ENCODE results near the gene XDH.

The XDH gene

DNA sequence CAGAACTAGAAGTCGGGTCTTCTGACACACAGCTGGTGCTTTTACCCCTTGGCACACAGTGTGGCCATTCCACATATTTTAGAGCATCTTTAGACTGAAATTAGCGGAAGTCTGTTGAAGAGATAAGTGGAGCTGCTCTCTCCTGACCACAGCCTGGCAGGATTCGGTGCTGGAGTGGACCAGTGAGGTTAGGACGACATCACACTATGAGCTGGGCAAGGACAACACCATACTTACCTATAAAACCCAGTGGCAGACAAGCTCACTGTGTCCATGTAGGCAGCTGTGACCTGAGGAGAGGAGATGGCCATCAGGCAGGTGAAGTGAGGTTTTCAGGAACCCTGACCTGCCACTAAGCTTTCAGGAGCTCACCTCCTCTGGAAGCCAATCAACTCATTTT, 70.1 kb downstream of the XDH start:
- no peak for DNase-seq (ENCODE audit: low read depth)
- TF ChIP-seq, protein P1, sequence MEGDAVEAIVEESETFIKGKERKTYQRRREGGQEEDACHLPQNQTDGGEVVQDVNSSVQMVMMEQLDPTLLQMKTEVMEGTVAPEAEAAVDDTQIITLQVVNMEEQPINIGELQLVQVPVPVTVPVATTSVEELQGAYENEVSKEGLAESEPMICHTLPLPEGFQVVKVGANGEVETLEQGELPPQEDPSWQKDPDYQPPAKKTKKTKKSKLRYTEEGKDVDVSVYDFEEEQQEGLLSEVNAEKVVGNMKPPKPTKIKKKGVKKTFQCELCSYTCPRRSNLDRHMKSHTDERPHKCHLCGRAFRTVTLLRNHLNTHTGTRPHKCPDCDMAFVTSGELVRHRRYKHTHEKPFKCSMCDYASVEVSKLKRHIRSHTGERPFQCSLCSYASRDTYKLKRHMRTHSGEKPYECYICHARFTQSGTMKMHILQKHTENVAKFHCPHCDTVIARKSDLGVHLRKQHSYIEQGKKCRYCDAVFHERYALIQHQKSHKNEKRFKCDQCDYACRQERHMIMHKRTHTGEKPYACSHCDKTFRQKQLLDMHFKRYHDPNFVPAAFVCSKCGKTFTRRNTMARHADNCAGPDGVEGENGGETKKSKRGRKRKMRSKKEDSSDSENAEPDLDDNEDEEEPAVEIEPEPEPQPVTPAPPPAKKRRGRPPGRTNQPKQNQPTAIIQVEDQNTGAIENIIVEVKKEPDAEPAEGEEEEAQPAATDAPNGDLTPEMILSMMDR (conservative IDR thresholded peaks at IDR 0.05; ENCODE audit: control insufficient read depth, insufficient read depth, low read depth, low read length) = no peak
- no peak overlapping the region for H3K4me3 ChIP-seq (ENCODE audit: control insufficient read depth, low read depth, low read length)

DNA sequence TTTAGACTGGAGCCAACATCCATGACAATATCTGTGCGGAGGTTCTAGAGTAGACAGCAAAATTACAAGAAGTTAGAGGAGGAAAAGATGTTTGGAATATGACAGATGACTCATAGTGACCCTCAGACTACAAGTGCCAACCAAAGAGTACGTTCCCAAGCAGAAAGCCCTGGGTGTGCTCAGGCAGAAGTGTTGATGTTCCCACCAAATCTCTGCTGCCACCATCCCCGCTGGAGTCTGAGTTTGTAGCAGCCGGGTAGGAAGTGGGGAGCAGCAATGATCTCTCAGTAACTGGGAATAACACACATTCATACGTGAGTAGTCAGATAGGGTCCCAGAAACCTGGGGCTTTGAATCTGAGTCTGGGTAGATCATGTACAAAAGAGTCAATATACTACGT, 73.2 kb downstream of the XDH start:
- no peak overlapping the region for H3K4me3 ChIP-seq (ENCODE audit: control insufficient read depth, low read depth, low read length)
- DNase-seq (ENCODE audit: low read depth) = no peak
- TF ChIP-seq, protein P1 (conservative IDR thresholded peaks at IDR 0.05; ENCODE audit: control insufficient read depth, insufficient read depth, low read depth, low read length) = no peak

DNA sequence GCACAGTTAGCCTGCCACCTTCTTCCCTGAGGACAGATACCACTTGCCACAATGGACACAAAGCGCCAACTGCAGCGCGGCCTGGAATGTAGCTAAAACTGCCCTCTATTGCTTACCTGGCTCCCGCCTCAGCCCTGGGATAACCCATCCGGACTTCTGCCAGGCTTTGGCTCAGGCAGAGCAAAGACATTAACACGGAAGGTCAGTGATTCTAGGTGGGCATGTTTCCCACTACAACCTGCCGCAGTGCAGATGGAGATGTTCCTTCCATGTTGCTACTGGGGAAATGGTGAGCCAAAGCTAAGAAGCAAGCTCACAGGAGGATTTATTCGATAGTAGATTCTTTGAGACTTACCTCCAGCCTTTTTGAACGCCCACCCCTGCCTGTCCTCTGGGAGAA, 74.8 kb downstream of the XDH start:
- DNase-seq (ENCODE audit: low read depth) = no peak
- TF ChIP-seq, protein P1 (conservative IDR thresholded peaks at IDR 0.05; ENCODE audit: control insufficient read depth, insufficient read depth, low read depth, low read length) = no peak
- H3K4me3 ChIP-seq (ENCODE audit: control insufficient read depth, low read depth, low read length) = no peak overlapping the region

DNA sequence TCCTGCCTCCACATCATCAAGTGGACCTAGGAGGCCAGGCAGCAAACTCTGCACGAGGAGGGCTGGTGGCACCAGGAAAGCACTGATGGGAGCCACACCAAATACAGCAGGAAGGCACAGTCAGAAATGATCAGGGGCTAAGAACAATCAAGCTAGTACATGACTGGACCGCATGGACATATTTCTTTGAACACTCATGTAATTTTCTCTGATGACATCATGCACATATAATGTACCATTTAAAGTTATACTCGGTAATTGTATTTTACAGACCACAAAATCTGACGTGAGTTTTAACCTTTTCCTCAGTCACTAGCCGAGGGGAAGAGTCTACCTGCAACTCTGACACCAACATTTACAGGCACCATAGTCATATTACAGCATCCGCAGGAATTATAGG, 76.7 kb downstream of the XDH start:
- H3K4me3 ChIP-seq (ENCODE audit: control insufficient read depth, low read depth, low read length) = no peak overlapping the region
- TF ChIP-seq, protein P1 (conservative IDR thresholded peaks at IDR 0.05; ENCODE audit: control insufficient read depth, insufficient read depth, low read depth, low read length) = no peak
- DNase-seq (ENCODE audit: low read depth) = peak; percentile 92

DNA sequence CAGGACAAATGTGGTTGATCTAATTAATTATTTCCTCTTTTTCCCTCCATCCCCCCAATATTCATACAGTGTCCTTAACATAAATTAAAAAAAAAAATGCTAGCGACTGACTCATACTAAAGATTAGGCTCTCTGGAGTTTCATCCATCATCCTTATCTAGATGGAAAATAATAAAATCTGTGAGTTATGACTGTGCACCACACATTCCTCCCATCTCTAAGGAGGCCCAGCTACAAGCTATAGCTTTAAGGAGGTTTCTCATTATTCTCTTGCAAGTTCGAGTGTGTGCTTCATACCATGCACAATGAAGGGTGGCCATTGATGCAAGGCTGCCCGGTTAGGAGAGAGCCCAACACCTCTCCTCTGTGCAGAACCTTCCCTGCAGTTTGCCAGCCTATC, 77.3 kb downstream of the XDH start:
- no peak overlapping the region for H3K4me3 ChIP-seq (ENCODE audit: control insufficient read depth, low read depth, low read length)
- no peak for DNase-seq (ENCODE audit: low read depth)
- TF ChIP-seq, protein P1 (conservative IDR thresholded peaks at IDR 0.05; ENCODE audit: control insufficient read depth, insufficient read depth, low read depth, low read length) = no peak

DNA sequence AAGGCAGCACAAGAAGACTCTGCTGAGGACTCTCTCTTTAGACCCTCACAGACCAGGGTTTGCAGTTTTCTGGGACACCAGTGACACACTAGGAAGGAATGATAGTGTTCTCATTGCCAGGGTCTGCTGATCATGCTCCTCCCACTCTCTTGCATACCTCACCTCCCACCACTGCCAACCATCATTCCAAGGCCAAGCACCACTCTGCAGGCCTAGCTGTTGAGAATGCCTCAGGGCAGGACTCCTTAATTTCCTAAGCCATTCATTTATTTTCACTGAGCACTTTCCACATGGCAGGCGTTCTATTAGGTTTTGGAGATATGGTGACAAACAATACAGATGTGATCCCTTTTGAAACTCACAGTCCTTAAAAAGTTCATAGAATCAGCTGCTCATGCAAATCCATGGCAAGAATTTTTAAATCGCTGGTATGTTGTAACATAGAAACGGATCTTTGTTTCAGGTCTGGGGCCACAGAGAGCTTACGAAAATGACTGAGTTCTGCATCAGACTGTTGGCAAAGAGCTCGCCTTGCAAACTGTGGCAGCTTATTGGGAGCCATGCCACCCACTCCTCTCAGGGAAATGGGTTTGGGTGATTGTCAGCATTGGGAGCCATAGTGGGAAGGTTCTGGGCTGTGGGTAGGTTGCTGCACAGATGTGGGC, 78.5 kb downstream of the XDH start:
- TF ChIP-seq, protein P1 (conservative IDR thresholded peaks at IDR 0.05; ENCODE audit: control insufficient read depth, insufficient read depth, low read depth, low read length) = no peak
- no peak overlapping the region for H3K4me3 ChIP-seq (ENCODE audit: control insufficient read depth, low read depth, low read length)
- DNase-seq (ENCODE audit: low read depth) = peak; percentile 70
